ENCODE measurements around the gene PIK3CB. TPM values are rescaled to one million over a fixed set of nuclear protein-coding genes. Genes with fewer than 3 reads are reported as not detected.

Gene PIK3CB
- polyA plus RNA-seq, 1 donor from 2014 or later = 11.5 TPM

DNA sequence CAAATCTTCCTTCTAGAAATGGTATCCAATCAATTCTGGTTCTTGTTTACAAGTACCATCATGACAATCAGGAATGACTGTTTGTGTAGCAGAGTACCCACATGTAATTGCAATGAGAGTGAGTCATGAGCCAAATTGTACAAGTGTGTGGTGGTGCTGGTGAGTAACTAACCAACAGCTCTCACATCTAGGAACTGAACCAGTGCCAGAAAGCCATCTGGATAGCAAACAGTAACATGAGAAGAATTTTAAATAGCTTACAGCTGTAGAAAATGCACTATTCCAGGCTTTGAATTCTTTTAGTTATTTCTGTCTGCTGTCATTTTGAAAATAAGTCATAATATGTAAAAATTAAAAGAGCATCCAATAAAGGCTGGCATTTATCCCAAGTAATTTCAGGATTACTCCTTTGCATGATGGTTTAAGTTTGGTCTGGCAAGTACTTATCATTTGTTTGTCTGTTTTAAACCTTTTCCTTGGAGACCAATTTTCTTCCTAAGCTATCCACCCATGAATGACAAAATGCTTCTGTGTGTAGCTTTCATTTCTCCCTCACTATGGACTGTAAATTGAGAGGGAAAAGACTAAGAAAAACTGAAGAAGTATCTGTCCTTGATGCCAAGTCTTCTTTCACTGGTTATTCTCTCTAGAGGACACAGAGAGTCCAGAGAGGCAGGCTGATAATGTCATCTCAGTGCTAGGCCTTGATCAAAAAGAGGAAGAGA lies 60.0 kb downstream of the PIK3CB start:
- Histone ChIP-seq H3F3A (ENCODE audit: insufficient read depth, low read length, poor library complexity, severe bottlenecking) (peaks cover 3% of the 10 kb centered on the region), H3K9me2 (ENCODE audit: insufficient read depth, low read length) (no peaks in the 10 kb centered on the region), H3K4me2 (ENCODE audit: low read length) (no peak overlapping the region), H3K36me3 (ENCODE audit: insufficient read depth, low read length) (no peaks in the 10 kb centered on the region), H3K79me2 (replicated peaks; ENCODE audit: insufficient read depth, low read length) (no peaks in the 10 kb centered on the region), H3K27me3 (ENCODE audit: insufficient read depth, low read depth, low read length) (no peaks in the 10 kb centered on the region), H2AFZ (ENCODE audit: low read depth, low read length) (no peak overlapping the region), H3K9me3 (ENCODE audit: low read length) (no peaks in the 10 kb centered on the region), H4K20me1 (ENCODE audit: insufficient read depth) (no peaks in the 10 kb centered on the region), H3K4me3 (ENCODE audit: low read length) (no peak overlapping the region), H3K9ac (ENCODE audit: low read length) (no peak overlapping the region), H3K27ac (ENCODE audit: low read length) (no peak overlapping the region)
- TF ChIP-seq, protein P1, sequence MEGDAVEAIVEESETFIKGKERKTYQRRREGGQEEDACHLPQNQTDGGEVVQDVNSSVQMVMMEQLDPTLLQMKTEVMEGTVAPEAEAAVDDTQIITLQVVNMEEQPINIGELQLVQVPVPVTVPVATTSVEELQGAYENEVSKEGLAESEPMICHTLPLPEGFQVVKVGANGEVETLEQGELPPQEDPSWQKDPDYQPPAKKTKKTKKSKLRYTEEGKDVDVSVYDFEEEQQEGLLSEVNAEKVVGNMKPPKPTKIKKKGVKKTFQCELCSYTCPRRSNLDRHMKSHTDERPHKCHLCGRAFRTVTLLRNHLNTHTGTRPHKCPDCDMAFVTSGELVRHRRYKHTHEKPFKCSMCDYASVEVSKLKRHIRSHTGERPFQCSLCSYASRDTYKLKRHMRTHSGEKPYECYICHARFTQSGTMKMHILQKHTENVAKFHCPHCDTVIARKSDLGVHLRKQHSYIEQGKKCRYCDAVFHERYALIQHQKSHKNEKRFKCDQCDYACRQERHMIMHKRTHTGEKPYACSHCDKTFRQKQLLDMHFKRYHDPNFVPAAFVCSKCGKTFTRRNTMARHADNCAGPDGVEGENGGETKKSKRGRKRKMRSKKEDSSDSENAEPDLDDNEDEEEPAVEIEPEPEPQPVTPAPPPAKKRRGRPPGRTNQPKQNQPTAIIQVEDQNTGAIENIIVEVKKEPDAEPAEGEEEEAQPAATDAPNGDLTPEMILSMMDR (IDR thresholded peaks at IDR 0.05; ENCODE audit: poor library complexity, severe bottlenecking) = no peak
- no peak for TF ChIP-seq MXI1 (conservative IDR thresholded peaks at IDR 0.05; ENCODE audit: poor library complexity, severe bottlenecking)
- no peak for TF ChIP-seq POLR2AphosphoS5 (IDR thresholded peaks at IDR 0.05)
- TF ChIP-seq, protein P2, sequence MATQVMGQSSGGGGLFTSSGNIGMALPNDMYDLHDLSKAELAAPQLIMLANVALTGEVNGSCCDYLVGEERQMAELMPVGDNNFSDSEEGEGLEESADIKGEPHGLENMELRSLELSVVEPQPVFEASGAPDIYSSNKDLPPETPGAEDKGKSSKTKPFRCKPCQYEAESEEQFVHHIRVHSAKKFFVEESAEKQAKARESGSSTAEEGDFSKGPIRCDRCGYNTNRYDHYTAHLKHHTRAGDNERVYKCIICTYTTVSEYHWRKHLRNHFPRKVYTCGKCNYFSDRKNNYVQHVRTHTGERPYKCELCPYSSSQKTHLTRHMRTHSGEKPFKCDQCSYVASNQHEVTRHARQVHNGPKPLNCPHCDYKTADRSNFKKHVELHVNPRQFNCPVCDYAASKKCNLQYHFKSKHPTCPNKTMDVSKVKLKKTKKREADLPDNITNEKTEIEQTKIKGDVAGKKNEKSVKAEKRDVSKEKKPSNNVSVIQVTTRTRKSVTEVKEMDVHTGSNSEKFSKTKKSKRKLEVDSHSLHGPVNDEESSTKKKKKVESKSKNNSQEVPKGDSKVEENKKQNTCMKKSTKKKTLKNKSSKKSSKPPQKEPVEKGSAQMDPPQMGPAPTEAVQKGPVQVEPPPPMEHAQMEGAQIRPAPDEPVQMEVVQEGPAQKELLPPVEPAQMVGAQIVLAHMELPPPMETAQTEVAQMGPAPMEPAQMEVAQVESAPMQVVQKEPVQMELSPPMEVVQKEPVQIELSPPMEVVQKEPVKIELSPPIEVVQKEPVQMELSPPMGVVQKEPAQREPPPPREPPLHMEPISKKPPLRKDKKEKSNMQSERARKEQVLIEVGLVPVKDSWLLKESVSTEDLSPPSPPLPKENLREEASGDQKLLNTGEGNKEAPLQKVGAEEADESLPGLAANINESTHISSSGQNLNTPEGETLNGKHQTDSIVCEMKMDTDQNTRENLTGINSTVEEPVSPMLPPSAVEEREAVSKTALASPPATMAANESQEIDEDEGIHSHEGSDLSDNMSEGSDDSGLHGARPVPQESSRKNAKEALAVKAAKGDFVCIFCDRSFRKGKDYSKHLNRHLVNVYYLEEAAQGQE (IDR thresholded peaks at IDR 0.05; ENCODE audit: borderline replicate concordance) = no peak
- no peak for TF ChIP-seq EP300 (conservative IDR thresholded peaks at IDR 0.05; ENCODE audit: poor library complexity, severe bottlenecking)
- no peak for TF ChIP-seq RAD21 (conservative IDR thresholded peaks at IDR 0.05)
- TF ChIP-seq EZH2 (IDR thresholded peaks at IDR 0.05; ENCODE audit: borderline replicate concordance, insufficient read depth, low read length, poor library complexity, severe bottlenecking) = no peak

DNA sequence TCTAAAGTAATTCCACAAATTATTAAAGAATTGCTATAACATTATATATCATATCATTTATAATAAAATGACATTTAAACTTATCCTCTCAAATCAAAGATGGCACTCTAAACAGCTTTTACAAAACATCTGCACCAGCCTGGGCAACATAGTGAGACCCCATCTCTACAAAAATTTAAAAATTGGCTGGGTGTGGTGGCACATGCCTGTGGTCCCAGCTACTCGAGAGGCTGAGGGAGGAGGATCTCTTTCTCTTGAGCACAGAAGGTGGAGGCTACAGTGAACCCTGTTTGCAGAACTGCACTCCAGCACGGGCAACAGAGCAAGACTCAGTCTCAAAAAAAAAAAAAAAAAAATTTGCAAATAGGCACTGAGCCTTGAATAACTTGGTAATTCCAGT lies 63.1 kb downstream of the PIK3CB start:
- Histone ChIP-seq H3K9ac (ENCODE audit: low read length) (no peak overlapping the region), H3K79me2 (replicated peaks; ENCODE audit: insufficient read depth, low read length) (no peaks in the 10 kb centered on the region), H3K9me2 (ENCODE audit: insufficient read depth, low read length) (no peaks in the 10 kb centered on the region), H4K20me1 (ENCODE audit: insufficient read depth) (no peaks in the 10 kb centered on the region), H3K4me2 (ENCODE audit: low read length) (no peak overlapping the region), H3K9me3 (ENCODE audit: low read length) (no peaks in the 10 kb centered on the region), H3K4me3 (ENCODE audit: low read length) (no peak overlapping the region), H2AFZ (ENCODE audit: low read depth, low read length) (no peak overlapping the region), H3K27ac (ENCODE audit: low read length) (no peak overlapping the region), H3F3A (ENCODE audit: insufficient read depth, low read length, poor library complexity, severe bottlenecking) (peaks cover 3% of the 10 kb centered on the region), H3K36me3 (ENCODE audit: insufficient read depth, low read length) (no peaks in the 10 kb centered on the region), H3K27me3 (ENCODE audit: insufficient read depth, low read depth, low read length) (no peaks in the 10 kb centered on the region)
- TF ChIP-seq MXI1 (conservative IDR thresholded peaks at IDR 0.05; ENCODE audit: poor library complexity, severe bottlenecking) (no peak), EZH2 (IDR thresholded peaks at IDR 0.05; ENCODE audit: borderline replicate concordance, insufficient read depth, low read length, poor library complexity, severe bottlenecking) (no peak), RAD21 (conservative IDR thresholded peaks at IDR 0.05) (no peak), TAF1 (IDR thresholded peaks at IDR 0.05; ENCODE audit: low read depth) (no peak), SMC3 (conservative IDR thresholded peaks at IDR 0.05; ENCODE audit: poor library complexity) (no peak), POLR2AphosphoS5 (IDR thresholded peaks at IDR 0.05) (no peak), EP300 (conservative IDR thresholded peaks at IDR 0.05; ENCODE audit: poor library complexity, severe bottlenecking) (no peak)
- TF ChIP-seq, protein P1 (IDR thresholded peaks at IDR 0.05; ENCODE audit: poor library complexity, severe bottlenecking) = no peak
- TF ChIP-seq, protein P2 (IDR thresholded peaks at IDR 0.05; ENCODE audit: borderline replicate concordance) = no peak
